ENCODE results near the gene NOA1. TPM values are rescaled to one million over a fixed set of nuclear protein-coding genes. Genes with fewer than 3 reads are reported as not detected.
A peak's percentile ranks its signal among the peaks of the same experiment; 100 is the strongest.
"Not testable (repeated sequence)": the region's sequence is repeated elsewhere in the genome, so short reads cannot be mapped to it uniquely, and the experiment has no call there.

The NOA1 gene
- polyA plus RNA-seq, 2 of the 4 experiments (the other 2 are of a cell fraction): 11.3 to 15.0 TPM

DNA sequence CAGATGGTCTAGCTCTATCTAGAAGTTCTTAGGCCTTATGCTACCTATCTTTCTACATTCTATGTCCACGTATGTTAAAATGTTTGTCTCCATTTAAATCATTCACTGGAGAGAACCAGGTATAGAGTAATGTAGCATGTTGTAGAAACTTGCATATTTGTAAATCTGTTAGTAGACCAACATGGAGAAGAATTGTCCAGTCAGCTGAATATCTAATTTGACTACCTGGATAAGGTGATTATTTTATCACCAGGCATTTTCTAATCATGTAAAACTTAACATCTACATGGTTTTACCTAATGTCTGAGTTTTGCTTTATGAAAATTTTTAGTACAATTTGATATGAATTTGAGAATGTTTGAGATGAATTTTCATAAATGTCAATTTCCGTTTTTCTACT, 50.2 kb downstream of the NOA1 start:
- Histone ChIP-seq H3K4me3 (no peak overlapping the region), H3K4me1 (no peaks in the 10 kb centered on the region), H3K4me2 (no peak overlapping the region), H3K9me3 (no peaks in the 10 kb centered on the region), H3K27ac (no peak overlapping the region)
- no peak for ATAC-seq
- ChIA-PET POLR2A (no interaction called here), CTCF (no interaction called here)
- DNase-seq (ENCODE audit: low read depth in 1 of 2, low spot score in 1 of 2): no peak
- 47% methylated on average over 2 of the region's 2 CpGs for WGBS (ENCODE audit: missing lambda C conversion rate)
- no peak for FAIRE-seq
- TF ChIP-seq MAFK (IDR thresholded peaks at IDR 0.05; ENCODE audit: partially characterized antibody) (peak; percentile 64), RNF2 (IDR thresholded peaks at IDR 0.05; ENCODE audit: borderline replicate concordance, low read depth) (no peak), CEBPB (IDR thresholded peaks at IDR 0.05) (no peak)
- TF ChIP-seq, protein P1, sequence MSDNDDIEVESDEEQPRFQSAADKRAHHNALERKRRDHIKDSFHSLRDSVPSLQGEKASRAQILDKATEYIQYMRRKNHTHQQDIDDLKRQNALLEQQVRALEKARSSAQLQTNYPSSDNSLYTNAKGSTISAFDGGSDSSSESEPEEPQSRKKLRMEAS (IDR thresholded peaks at IDR 0.05): no peak

DNA sequence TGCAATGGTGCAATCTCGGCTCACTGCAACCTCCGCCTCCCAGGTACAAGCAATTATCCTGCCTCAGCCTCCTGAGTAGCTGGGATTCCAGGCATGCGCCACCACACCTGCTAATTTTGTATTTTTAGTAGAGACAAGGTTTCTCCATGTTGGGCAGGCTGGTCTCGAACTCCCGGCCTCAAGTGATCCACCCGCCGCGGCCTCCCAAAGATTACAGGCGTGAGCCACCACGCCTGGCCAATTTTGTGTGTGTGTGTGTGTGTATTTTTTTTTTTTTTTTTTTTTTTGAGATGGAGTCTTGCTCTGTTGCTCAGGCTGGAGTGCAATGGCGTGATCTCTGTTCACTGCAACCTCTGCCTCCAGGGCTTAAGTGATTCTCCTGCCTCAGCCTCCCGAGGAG, 62.4 kb downstream of the NOA1 start:
- H3K4me2 ChIP-seq; H3K9me3 ChIP-seq; DNase-seq (ENCODE audit: low read depth in 1 of 2, low spot score in 1 of 2); H3K27ac ChIP-seq; POLR2A ChIA-PET; ATAC-seq; CTCF ChIA-PET; H3K4me3 ChIP-seq; FAIRE-seq: not testable (repeated sequence)
- peaks cover 14% of the 10 kb centered on the region for H3K4me1 ChIP-seq
- WGBS (ENCODE audit: missing lambda C conversion rate): 97% methylated on average over 9 of the region's 12 CpGs

DNA sequence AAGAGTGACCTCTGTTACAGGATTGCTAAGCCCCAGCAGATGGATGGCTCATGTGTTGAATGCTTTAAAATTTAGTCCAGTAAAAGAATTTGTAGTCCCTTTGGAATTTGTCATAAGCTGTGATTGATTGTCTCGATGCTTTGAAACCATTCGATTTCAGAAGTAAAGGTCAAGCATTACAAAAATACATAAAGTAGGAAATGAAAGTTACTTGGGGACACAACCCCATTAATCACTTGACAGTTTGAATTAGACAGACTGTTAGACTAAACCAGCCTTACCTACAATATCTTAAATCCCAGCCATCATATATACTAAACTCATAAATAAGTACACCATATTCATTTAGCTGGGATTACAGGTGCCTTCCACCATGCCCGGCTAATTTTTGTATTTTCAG, 63.1 kb downstream of the NOA1 start:
- Histone ChIP-seq H3K4me1 (peaks cover 17% of the 10 kb centered on the region), H3K27ac (no peak overlapping the region), H3K9me3 (no peaks in the 10 kb centered on the region), H3K4me2 (no peak overlapping the region), H3K4me3 (no peak overlapping the region)
- ChIA-PET POLR2A (no interaction called here), CTCF (interaction anchor here (1.7 kb wide), 1 partner anchor 15 kb away, joined by 3 read pairs; no protein-coding TSS in a partner anchor)
- DNase-seq (ENCODE audit: low read depth in 1 of 2, low spot score in 1 of 2) (no peak), FAIRE-seq (no peak), ATAC-seq (no peak)
- 90% methylated on average over 3 of the region's 3 CpGs for WGBS (ENCODE audit: missing lambda C conversion rate)
- TF ChIP-seq CBX8 (IDR thresholded peaks at IDR 0.05) (no peak), CHD2 (IDR thresholded peaks at IDR 0.05; ENCODE audit: low read length, partially characterized antibody) (no peak)

Small RNA genes within 50 kb of the gene (small RNA-seq; reads per million reads assigned to genes)
- gene RNU6-998P: 0 reads per million in 6 experiments

Other genes starting within 250 kb of the NOA1 start
- gene SPINK2, start 155.9 kb downstream of the NOA1 start, polyA plus RNA-seq (2011; rRNA removed): not detected in 2 replicates
- not detected in 3 replicates for gene SPINK2, start 155.9 kb downstream of the NOA1 start, polyA plus RNA-seq (2017; fragmentation: RNase III; extraction: RNeasy Plus Mini Kit Qiagen cat#74134 plus additional on column Dnase treatment)
- gene REST, start 69.7 kb downstream of the NOA1 start, polyA plus RNA-seq (2011; rRNA removed): 18.4 and 18.6 TPM in 2 replicates
- gene REST, start 69.7 kb downstream of the NOA1 start, polyA plus RNA-seq (2017; fragmentation: RNase III; extraction: RNeasy Plus Mini Kit Qiagen cat#74134 plus additional on column Dnase treatment): 7.4 to 8.8 TPM (median 8.2 TPM) in 3 replicates
- 113 and 138 TPM in 2 replicates for gene POLR2B, start 1.3 kb upstream of the NOA1 start, polyA plus RNA-seq (2011; rRNA removed)
- gene POLR2B, start 1.3 kb upstream of the NOA1 start, polyA plus RNA-seq (2017; fragmentation: RNase III; extraction: RNeasy Plus Mini Kit Qiagen cat#74134 plus additional on column Dnase treatment): 82.2 to 84.9 TPM (median 83.5 TPM) in 3 replicates
- gene IGFBP7, start 132.8 kb upstream of the NOA1 start, polyA plus RNA-seq (2011; rRNA removed): 120 and 133 TPM in 2 replicates
- gene IGFBP7, start 132.8 kb upstream of the NOA1 start, polyA plus RNA-seq (2017; fragmentation: RNase III; extraction: RNeasy Plus Mini Kit Qiagen cat#74134 plus additional on column Dnase treatment): 177 to 255 TPM (median 227 TPM) in 3 replicates